K562 (cell line): Measurements from ENCODE around the gene PTPN9. TPM values are rescaled to one million over a fixed set of nuclear protein-coding genes. Genes with fewer than 3 reads are reported as not detected.
A peak's percentile ranks its signal among the peaks of the same experiment; 100 is the strongest.

Experiments used
- CBFB ChIP-seq: sonication (generic); formaldehyde crosslinking; IDR thresholded peaks from 2 replicates; pipeline ENCODE4 v1.4.0; 2020; ENCODE audit warnings: mild to moderate bottlenecking, missing genetic modification reagents
- HDAC8 ChIP-seq: fragments of 450-650 bp; IDR thresholded peaks from 2 replicates; pipeline ENCODE4 v1.6.1; 2016; ENCODE audit warnings: mild to moderate bottlenecking, missing genetic modification characterization, moderate library complexity, missing compliant biosample characterization
- MAFF ChIP-seq: IDR thresholded peaks from 2 replicates; pipeline ENCODE4 v1.6.1; 2012; ENCODE audit warnings: low read length, improper control_type of control experiment
- SMARCA4 ChIP-seq: fragments of 450-650 bp; IDR thresholded peaks from 2 replicates; pipeline ENCODE4 v1.6.1; 2016
- ZNF583 ChIP-seq: fragments of 250-450 bp; sonication (Bioruptor Pico); IDR thresholded peaks from 2 replicates; pipeline ENCODE4 v1.4.0; 2020
- polyA plus RNA-seq, 8 experiments: library from polyadenylated mRNA; depleted of rRNA in 4 of 8; stranded (reverse) in 5 of 8; unstranded in 3 of 8; fragments of >200 nt; fragmentation: Nextera tagmentation in 2 of 8; fragmentation: Illumina TruSeq in 1 of 8; extraction: Ambion mirVana in 2 of 8; extraction: Trizol in 1 of 8; gene quantifications; 2 replicates each; pipeline versions ENCODE4 v1.2.1 to v1.2.3, GENCODE V29; 2011 to 2014; ENCODE audit warnings: inconsistent platforms in 1 of 8, missing spikeins in 1 of 8
- total RNA-seq, 7 experiments: library from RNA; depleted of rRNA in 6 of 7; stranded (reverse); fragments of >200 nt in 6 of 7; fragmentation: Illumina TruSeq in 2 of 7; extraction: Trizol in 2 of 7; gene quantifications; 2 replicates each; pipeline versions ENCODE4 v1.2.1 to v1.2.3, GENCODE V29; 2011 to 2021; ENCODE audit warnings: low replicate concordance in 1 of 7
- TF ChIP-seq, protein P1 (sequence below): fragments of 250-450 bp; sonication (Bioruptor Pico); IDR thresholded peaks from 2 replicates; pipeline ENCODE4 v1.4.0; 2020
- TF ChIP-seq, protein P2 (sequence below): fragments of 200-800 bp; sonication (Bioruptor generic); IDR thresholded peaks from 2 replicates; pipeline ENCODE4 v1.6.1; 2016; ENCODE audit warnings: missing genetic modification characterization, missing compliant biosample characterization
- TF ChIP-seq, protein P3 (sequence below), 2 experiments: fragments of 450-650 bp in 1 of 2; sonication (generic) in 1 of 2; formaldehyde crosslinking in 1 of 2; IDR thresholded peaks in 1 of 2; conservative IDR thresholded peaks in 1 of 2; 2 replicates each; pipeline versions ENCODE4 v1.6.1 to v1.8.1; 2016 to 2023; ENCODE audit warnings: mild to moderate bottlenecking in 2 of 2, moderate library complexity in 2 of 2, inconsistent platforms in 1 of 2, missing genetic modification reagents in 1 of 2
- TF ChIP-seq, protein P4 (sequence below): fragments of 250-450 bp; sonication (Bioruptor Pico); IDR thresholded peaks from 2 replicates; pipeline ENCODE4 v1.4.0; 2020; ENCODE audit warnings: borderline replicate concordance
- TF ChIP-seq, protein P5 (sequence below): fragments of 450-650 bp; formaldehyde crosslinking; IDR thresholded peaks from 2 replicates; pipeline ENCODE4 v1.4.0; 2020; ENCODE audit warnings: mild to moderate bottlenecking, moderate library complexity

The PTPN9 gene
- total and polyA plus RNA-seq, 9 of the 15 experiments (the other 6 are each of a cell fraction or from before 2014, with no cell fraction given), result 5.0 to 24.0 (median 14.2) TPM

DNA sequence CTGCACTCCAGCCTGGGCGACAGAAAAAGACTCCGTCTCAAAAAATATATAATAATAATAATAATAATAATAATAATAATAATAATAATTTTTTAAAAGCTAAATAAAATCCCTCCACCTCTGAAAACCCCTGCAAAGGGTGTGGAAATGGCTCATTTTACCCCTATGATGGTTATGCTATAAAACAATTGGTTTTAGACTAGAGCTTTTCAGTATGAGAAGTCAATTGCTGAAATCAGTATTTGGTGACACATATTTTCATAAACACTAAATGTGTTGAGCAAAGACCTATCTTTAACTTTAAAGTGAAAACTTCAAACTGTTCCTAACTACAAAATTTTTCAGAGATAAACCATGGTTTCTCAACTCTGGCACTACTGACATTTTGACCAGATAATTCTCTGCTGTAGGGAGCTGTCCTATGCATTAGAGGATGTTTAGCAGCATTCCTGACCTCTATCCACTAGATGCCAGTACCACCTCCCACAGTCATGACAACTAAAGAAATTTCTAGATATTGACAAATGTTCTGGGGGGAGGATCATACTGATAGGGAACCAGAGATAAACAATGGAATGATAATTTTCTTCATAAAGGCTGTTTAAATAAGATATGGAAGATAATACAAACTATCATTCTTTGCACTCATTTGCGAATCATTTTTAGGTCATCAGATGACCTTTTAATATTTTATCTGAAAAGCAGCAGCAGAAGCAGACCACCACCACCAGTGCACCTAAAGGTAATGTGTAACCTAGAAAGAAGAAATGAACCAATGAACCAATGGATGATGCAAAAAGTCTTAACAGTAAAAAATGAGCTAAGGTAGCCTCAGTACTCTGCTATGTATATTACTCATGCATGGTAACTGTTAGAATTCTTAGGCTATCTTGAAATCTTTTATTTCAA lies 13.8 kb downstream of the PTPN9 start (continued):
- TF ChIP-seq CBFB (no peak), SMARCA4 (0 out of 2 replicates have a peak, but pooled peaks have one; percentile 30), MAFF (no peak), HDAC8 (no peak), ZNF583 (CRISPR knock-in tag) (no peak)
- TF ChIP-seq, protein P1, sequence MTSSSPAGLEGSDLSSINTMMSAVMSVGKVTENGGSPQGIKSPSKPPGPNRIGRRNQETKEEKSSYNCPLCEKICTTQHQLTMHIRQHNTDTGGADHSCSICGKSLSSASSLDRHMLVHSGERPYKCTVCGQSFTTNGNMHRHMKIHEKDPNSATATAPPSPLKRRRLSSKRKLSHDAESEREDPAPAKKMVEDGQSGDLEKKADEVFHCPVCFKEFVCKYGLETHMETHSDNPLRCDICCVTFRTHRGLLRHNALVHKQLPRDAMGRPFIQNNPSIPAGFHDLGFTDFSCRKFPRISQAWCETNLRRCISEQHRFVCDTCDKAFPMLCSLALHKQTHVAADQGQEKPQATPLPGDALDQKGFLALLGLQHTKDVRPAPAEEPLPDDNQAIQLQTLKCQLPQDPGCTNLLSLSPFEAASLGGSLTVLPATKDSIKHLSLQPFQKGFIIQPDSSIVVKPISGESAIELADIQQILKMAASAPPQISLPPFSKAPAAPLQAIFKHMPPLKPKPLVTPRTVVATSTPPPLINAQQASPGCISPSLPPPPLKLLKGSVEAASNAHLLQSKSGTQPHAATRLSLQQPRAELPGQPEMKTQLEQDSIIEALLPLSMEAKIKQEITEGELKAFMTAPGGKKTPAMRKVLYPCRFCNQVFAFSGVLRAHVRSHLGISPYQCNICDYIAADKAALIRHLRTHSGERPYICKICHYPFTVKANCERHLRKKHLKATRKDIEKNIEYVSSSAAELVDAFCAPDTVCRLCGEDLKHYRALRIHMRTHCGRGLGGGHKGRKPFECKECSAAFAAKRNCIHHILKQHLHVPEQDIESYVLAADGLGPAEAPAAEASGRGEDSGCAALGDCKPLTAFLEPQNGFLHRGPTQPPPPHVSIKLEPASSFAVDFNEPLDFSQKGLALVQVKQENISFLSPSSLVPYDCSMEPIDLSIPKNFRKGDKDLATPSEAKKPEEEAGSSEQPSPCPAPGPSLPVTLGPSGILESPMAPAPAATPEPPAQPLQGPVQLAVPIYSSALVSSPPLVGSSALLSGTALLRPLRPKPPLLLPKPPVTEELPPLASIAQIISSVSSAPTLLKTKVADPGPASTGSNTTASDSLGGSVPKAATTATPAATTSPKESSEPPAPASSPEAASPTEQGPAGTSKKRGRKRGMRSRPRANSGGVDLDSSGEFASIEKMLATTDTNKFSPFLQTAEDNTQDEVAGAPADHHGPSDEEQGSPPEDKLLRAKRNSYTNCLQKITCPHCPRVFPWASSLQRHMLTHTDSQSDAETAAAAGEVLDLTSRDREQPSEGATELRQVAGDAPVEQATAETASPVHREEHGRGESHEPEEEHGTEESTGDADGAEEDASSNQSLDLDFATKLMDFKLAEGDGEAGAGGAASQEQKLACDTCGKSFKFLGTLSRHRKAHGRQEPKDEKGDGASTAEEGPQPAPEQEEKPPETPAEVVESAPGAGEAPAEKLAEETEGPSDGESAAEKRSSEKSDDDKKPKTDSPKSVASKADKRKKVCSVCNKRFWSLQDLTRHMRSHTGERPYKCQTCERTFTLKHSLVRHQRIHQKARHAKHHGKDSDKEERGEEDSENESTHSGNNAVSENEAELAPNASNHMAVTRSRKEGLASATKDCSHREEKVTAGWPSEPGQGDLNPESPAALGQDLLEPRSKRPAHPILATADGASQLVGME (CRISPR knock-in tag), result no peak
- TF ChIP-seq, protein P2, sequence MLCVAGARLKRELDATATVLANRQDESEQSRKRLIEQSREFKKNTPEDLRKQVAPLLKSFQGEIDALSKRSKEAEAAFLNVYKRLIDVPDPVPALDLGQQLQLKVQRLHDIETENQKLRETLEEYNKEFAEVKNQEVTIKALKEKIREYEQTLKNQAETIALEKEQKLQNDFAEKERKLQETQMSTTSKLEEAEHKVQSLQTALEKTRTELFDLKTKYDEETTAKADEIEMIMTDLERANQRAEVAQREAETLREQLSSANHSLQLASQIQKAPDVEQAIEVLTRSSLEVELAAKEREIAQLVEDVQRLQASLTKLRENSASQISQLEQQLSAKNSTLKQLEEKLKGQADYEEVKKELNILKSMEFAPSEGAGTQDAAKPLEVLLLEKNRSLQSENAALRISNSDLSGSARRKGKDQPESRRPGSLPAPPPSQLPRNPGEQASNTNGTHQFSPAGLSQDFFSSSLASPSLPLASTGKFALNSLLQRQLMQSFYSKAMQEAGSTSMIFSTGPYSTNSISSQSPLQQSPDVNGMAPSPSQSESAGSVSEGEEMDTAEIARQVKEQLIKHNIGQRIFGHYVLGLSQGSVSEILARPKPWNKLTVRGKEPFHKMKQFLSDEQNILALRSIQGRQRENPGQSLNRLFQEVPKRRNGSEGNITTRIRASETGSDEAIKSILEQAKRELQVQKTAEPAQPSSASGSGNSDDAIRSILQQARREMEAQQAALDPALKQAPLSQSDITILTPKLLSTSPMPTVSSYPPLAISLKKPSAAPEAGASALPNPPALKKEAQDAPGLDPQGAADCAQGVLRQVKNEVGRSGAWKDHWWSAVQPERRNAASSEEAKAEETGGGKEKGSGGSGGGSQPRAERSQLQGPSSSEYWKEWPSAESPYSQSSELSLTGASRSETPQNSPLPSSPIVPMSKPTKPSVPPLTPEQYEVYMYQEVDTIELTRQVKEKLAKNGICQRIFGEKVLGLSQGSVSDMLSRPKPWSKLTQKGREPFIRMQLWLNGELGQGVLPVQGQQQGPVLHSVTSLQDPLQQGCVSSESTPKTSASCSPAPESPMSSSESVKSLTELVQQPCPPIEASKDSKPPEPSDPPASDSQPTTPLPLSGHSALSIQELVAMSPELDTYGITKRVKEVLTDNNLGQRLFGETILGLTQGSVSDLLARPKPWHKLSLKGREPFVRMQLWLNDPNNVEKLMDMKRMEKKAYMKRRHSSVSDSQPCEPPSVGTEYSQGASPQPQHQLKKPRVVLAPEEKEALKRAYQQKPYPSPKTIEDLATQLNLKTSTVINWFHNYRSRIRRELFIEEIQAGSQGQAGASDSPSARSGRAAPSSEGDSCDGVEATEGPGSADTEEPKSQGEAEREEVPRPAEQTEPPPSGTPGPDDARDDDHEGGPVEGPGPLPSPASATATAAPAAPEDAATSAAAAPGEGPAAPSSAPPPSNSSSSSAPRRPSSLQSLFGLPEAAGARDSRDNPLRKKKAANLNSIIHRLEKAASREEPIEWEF (CRISPR knock-in tag), result no peak
- TF ChIP-seq, protein P3, sequence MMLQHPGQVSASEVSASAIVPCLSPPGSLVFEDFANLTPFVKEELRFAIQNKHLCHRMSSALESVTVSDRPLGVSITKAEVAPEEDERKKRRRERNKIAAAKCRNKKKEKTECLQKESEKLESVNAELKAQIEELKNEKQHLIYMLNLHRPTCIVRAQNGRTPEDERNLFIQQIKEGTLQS (IDR thresholded peaks at IDR 0.05), result peak; percentile 36; the same call in 1 of the 2 replicates
- TF ChIP-seq, protein P3 (CRISPR knock-in tag; conservative IDR thresholded peaks at IDR 0.05), result no peak
- TF ChIP-seq, protein P4, sequence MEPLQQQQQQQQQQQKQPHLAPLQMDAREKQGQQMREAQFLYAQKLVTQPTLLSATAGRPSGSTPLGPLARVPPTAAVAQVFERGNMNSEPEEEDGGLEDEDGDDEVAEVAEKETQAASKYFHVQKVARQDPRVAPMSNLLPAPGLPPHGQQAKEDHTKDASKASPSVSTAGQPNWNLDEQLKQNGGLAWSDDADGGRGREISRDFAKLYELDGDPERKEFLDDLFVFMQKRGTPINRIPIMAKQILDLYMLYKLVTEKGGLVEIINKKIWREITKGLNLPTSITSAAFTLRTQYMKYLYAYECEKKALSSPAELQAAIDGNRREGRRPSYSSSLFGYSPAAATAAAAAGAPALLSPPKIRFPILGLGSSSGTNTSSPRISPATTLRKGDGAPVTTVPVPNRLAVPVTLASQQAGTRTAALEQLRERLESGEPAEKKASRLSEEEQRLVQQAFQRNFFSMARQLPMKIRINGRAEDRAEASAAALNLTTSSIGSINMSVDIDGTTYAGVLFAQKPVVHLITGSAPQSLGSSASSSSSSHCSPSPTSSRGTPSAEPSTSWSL (CRISPR knock-in tag), result no peak
- TF ChIP-seq, protein P5, sequence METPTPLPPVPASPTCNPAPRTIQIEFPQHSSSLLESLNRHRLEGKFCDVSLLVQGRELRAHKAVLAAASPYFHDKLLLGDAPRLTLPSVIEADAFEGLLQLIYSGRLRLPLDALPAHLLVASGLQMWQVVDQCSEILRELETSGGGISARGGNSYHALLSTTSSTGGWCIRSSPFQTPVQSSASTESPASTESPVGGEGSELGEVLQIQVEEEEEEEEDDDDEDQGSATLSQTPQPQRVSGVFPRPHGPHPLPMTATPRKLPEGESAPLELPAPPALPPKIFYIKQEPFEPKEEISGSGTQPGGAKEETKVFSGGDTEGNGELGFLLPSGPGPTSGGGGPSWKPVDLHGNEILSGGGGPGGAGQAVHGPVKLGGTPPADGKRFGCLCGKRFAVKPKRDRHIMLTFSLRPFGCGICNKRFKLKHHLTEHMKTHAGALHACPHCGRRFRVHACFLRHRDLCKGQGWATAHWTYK (CRISPR knock-in tag), result no peak
